ENCODE measurements around the gene SHISA9. TPM values are rescaled to one million over a fixed set of nuclear protein-coding genes. Genes with fewer than 3 reads are reported as not detected.

The SHISA9 gene
- total RNA-seq, 3 donors from 2014 or later (not counting 1 experiment from before 2014, with no cell fraction given) = 0.05 TPM; not detected in 2

DNA sequence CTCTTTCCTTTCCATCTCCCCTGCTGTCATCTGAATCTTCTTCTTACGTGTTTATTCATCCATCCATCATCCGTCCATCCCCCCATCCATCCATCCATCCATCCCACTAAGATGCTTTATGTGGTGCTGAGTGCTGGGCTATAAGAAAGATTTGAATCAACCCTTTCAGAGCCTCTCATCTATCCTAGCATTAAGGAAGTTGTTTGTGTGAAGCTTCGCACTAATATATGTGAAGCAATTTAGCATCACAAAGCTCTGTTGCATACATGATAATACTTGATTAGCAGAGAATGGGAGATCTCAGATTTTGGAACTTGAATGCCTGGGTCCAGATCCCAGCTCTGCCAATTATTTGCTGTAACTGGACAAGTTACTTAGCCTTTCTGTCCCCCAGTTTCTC, 255.7 kb downstream of the SHISA9 start:
- no peak overlapping the region for H3K4me3 ChIP-seq (ENCODE audit: low read length)
- Mint-ChIP-seq H3K4me3 (no peak overlapping the region), H3K36me3 (no peaks in the 10 kb centered on the region), H3K9me3 (peaks cover 4 to 8% of the 10 kb centered on the region in 2 donors), H3K4me1 (no peaks in the 10 kb centered on the region), H3K27me3 (ENCODE audit: low read depth in 2 of 2) (no peaks in the 10 kb centered on the region), H3K27ac (no peak overlapping the region)
- no peak for DNase-seq
- no peak for ATAC-seq
- no peaks in the 10 kb centered on the region for H3K36me3 ChIP-seq (ENCODE audit: control insufficient read depth, insufficient read depth, low read length)
- no peaks in the 10 kb centered on the region for H3K4me1 ChIP-seq (ENCODE audit: control insufficient read depth, insufficient read depth, low read length)
- 67% methylated on average over 1 of the region's 3 CpGs for WGBS (ENCODE audit: insufficient coverage)
- H3K27me3 ChIP-seq (ENCODE audit: control insufficient read depth, insufficient read depth, low read length) = no peaks in the 10 kb centered on the region
- no peaks in the 10 kb centered on the region for H3K9me3 ChIP-seq (ENCODE audit: control insufficient read depth, insufficient read depth, low read length)
- H3K27ac ChIP-seq (ENCODE audit: low read length) = no peak overlapping the region
- intact Hi-C loops (cut with micrococcal nuclease) = no loop called here
- TF ChIP-seq, protein P1, sequence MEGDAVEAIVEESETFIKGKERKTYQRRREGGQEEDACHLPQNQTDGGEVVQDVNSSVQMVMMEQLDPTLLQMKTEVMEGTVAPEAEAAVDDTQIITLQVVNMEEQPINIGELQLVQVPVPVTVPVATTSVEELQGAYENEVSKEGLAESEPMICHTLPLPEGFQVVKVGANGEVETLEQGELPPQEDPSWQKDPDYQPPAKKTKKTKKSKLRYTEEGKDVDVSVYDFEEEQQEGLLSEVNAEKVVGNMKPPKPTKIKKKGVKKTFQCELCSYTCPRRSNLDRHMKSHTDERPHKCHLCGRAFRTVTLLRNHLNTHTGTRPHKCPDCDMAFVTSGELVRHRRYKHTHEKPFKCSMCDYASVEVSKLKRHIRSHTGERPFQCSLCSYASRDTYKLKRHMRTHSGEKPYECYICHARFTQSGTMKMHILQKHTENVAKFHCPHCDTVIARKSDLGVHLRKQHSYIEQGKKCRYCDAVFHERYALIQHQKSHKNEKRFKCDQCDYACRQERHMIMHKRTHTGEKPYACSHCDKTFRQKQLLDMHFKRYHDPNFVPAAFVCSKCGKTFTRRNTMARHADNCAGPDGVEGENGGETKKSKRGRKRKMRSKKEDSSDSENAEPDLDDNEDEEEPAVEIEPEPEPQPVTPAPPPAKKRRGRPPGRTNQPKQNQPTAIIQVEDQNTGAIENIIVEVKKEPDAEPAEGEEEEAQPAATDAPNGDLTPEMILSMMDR (IDR thresholded peaks at IDR 0.05) = no peak

DNA sequence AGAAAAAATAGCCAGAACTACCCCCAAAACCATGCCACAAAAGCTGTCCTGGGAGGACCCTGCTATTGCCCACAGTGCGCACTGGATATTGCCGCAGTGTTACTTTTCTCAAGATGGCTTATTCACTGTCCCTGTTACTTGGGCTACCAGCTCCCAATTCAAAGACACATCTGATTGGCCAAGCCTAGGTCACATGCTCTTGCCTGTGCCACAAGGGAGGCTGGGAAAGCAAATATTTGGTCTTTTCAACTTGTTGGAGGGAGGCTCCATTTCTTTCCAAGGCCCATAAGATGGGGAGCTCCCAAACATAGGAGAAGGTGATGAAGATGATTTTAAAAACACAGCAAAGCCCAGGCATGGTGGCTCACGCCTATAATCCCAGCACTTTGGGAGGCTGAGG, 257.0 kb downstream of the SHISA9 start:
- Mint-ChIP-seq H3K27me3 (ENCODE audit: low read depth in 2 of 2) (no peaks in the 10 kb centered on the region), H3K4me3 (no peak overlapping the region), H3K36me3 (no peaks in the 10 kb centered on the region), H3K4me1 (no peaks in the 10 kb centered on the region), H3K27ac (no peak overlapping the region), H3K9me3 (peaks cover 4 to 11% of the 10 kb centered on the region in 2 donors)
- H3K9me3 ChIP-seq (ENCODE audit: control insufficient read depth, insufficient read depth, low read length) = no peaks in the 10 kb centered on the region
- ATAC-seq (no peak), DNase-seq (no peak)
- TF ChIP-seq, protein P1 (IDR thresholded peaks at IDR 0.05) = no peak
- intact Hi-C loops (cut with micrococcal nuclease) = no loop called here
- H3K27ac ChIP-seq (ENCODE audit: low read length) = no peak overlapping the region
- no peaks in the 10 kb centered on the region for H3K27me3 ChIP-seq (ENCODE audit: control insufficient read depth, insufficient read depth, low read length)
- no peak overlapping the region for H3K4me3 ChIP-seq (ENCODE audit: low read length)
- H3K4me1 ChIP-seq (ENCODE audit: control insufficient read depth, insufficient read depth, low read length) = no peaks in the 10 kb centered on the region
- H3K36me3 ChIP-seq (ENCODE audit: control insufficient read depth, insufficient read depth, low read length) = no peaks in the 10 kb centered on the region
- 93% methylated on average over 3 of the region's 3 CpGs for WGBS (ENCODE audit: insufficient coverage)

DNA sequence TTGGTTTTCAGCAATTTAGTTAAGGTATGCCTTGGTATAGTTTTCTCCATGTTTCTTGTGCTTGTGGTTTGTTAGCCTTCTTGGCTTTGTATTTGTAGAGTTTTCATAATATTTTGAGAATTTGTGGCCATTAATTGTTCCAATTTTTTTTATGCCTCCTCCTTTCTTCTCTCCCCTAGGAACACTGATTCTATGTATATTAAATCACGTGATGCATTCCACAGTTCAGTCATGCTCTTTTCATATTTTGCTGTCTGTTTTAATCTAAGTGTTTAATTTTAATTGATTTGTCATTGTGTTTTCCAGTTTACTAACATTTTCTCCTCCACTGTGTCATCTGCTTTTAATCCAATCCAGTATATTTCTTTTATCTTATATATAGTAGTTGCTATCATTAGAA, 263.6 kb downstream of the SHISA9 start:
- WGBS (ENCODE audit: insufficient coverage) = no CpG with 5 or more reads among the region's 1 CpG
- Histone ChIP-seq H3K4me1 (ENCODE audit: control insufficient read depth, insufficient read depth, low read length) (no peaks in the 10 kb centered on the region), H3K27ac (ENCODE audit: low read length) (no peak overlapping the region), H3K4me3 (ENCODE audit: low read length) (no peak overlapping the region), H3K27me3 (ENCODE audit: control insufficient read depth, insufficient read depth, low read length) (no peaks in the 10 kb centered on the region), H3K36me3 (ENCODE audit: control insufficient read depth, insufficient read depth, low read length) (no peaks in the 10 kb centered on the region), H3K9me3 (ENCODE audit: control insufficient read depth, insufficient read depth, low read length) (no peaks in the 10 kb centered on the region)
- peaks cover 19 to 22% of the 10 kb centered on the region in 2 donors for H3K9me3 Mint-ChIP-seq
- no peaks in the 10 kb centered on the region for H3K4me1 Mint-ChIP-seq
- no peak overlapping the region for H3K27ac Mint-ChIP-seq
- H3K4me3 Mint-ChIP-seq = no peak overlapping the region
- no peak for DNase-seq
- TF ChIP-seq, protein P1 (IDR thresholded peaks at IDR 0.05) = no peak
- intact Hi-C loops (cut with micrococcal nuclease) = no loop called here
- ATAC-seq = no peak
- no peaks in the 10 kb centered on the region for H3K27me3 Mint-ChIP-seq (ENCODE audit: low read depth in 2 of 2)
- H3K36me3 Mint-ChIP-seq = no peaks in the 10 kb centered on the region

DNA sequence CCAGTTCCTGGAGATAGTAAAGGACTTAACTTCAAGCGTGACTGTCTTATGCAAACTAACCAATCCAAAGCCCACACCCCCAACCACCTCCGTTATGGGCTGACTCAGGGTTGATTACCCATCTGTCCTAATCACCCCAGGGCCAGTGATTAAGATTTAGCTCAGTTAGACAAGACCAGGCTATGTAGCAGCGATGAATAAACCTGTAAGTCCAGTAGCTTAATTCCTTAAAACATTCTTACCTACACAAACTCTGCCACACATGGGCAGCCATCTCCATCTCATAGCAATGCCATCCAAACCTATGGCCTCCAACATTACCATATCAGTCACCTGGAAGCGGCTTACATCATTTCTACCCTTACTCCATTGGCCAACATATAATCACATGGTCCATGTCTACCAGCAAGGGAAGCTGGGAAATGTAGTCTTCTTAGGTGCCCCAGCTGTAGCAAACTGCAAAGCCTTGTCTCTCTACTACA, 266.7 kb downstream of the SHISA9 start:
- Mint-ChIP-seq H3K27ac (no peak overlapping the region), H3K36me3 (no peaks in the 10 kb centered on the region), H3K4me3 (no peak overlapping the region), H3K4me1 (no peaks in the 10 kb centered on the region), H3K9me3 (peaks cover 16 to 20% of the 10 kb centered on the region in 2 donors), H3K27me3 (ENCODE audit: low read depth in 2 of 2) (no peaks in the 10 kb centered on the region)
- H3K4me3 ChIP-seq (ENCODE audit: low read length) = no peak overlapping the region
- no peak overlapping the region for H3K27ac ChIP-seq (ENCODE audit: low read length)
- no peaks in the 10 kb centered on the region for H3K27me3 ChIP-seq (ENCODE audit: control insufficient read depth, insufficient read depth, low read length)
- WGBS (ENCODE audit: insufficient coverage) = 70% methylated on average over 4 of the region's 4 CpGs
- DNase-seq (no peak), ATAC-seq (no peak)
- TF ChIP-seq, protein P1 (IDR thresholded peaks at IDR 0.05) = no peak
- no peaks in the 10 kb centered on the region for H3K4me1 ChIP-seq (ENCODE audit: control insufficient read depth, insufficient read depth, low read length)
- no peaks in the 10 kb centered on the region for H3K9me3 ChIP-seq (ENCODE audit: control insufficient read depth, insufficient read depth, low read length)
- intact Hi-C loops (cut with micrococcal nuclease) = no loop called here
- H3K36me3 ChIP-seq (ENCODE audit: control insufficient read depth, insufficient read depth, low read length) = no peaks in the 10 kb centered on the region
